GM12864 (cell line): Measurements from ENCODE around the gene ATXN10.

Experiments used
- DNase-seq: peaks from one replicate; pipeline ENCODE4 v3.0.0-alpha.2; 2011; ENCODE audit warnings: low read depth
- H3K4me3 ChIP-seq: 2 replicates; pipeline ENCODE4 v1.5.1; 2011; ENCODE audit warnings: mild to moderate bottlenecking, low read depth, low read length, control low read depth
- TF ChIP-seq, protein P1 (sequence below): IDR thresholded peaks from 2 replicates; pipeline ENCODE4 v1.5.1; 2011; ENCODE audit warnings: low read depth, mild to moderate bottlenecking, moderate library complexity, low read length, control low read depth, inconsistent platforms; ENCODE audit errors: missing control alignments

Gene ATXN10

DNA sequence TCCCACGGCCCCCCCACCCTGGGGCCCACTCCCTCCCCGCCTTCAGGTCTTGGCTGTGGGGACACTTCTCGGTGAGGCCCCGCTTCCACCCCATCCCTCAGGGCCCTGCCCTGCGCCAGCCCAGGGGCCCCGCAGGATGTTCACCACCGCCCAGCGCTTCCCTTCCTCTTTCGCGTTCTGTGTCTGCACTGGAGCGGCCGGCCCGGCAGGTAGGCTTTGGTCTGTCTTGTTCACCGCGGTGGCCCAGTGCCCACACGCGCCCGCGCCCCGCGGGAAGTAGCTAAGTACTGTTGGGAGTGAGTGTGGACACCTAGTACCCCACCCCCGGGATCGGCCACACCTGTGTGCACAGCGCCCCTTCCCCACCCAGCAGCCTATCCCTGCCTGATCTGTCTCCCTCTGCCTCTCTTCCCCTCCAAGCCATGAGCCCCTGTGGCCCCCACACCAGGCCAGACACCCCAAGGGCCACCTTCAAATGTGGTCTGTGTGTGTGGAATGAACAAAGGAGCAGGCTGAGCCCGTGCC, 219.9 kb downstream of the ATXN10 start:
- TF ChIP-seq, protein P1, sequence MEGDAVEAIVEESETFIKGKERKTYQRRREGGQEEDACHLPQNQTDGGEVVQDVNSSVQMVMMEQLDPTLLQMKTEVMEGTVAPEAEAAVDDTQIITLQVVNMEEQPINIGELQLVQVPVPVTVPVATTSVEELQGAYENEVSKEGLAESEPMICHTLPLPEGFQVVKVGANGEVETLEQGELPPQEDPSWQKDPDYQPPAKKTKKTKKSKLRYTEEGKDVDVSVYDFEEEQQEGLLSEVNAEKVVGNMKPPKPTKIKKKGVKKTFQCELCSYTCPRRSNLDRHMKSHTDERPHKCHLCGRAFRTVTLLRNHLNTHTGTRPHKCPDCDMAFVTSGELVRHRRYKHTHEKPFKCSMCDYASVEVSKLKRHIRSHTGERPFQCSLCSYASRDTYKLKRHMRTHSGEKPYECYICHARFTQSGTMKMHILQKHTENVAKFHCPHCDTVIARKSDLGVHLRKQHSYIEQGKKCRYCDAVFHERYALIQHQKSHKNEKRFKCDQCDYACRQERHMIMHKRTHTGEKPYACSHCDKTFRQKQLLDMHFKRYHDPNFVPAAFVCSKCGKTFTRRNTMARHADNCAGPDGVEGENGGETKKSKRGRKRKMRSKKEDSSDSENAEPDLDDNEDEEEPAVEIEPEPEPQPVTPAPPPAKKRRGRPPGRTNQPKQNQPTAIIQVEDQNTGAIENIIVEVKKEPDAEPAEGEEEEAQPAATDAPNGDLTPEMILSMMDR: no peak
- no peak for DNase-seq
- H3K4me3 ChIP-seq: no peak overlapping the region

GRCh38 chr22:45891996-45892621, 220.5 kb downstream of the ATXN10 start:
- TF ChIP-seq, protein P1: no peak
- no peak for DNase-seq
- H3K4me3 ChIP-seq: no peak overlapping the region

DNA sequence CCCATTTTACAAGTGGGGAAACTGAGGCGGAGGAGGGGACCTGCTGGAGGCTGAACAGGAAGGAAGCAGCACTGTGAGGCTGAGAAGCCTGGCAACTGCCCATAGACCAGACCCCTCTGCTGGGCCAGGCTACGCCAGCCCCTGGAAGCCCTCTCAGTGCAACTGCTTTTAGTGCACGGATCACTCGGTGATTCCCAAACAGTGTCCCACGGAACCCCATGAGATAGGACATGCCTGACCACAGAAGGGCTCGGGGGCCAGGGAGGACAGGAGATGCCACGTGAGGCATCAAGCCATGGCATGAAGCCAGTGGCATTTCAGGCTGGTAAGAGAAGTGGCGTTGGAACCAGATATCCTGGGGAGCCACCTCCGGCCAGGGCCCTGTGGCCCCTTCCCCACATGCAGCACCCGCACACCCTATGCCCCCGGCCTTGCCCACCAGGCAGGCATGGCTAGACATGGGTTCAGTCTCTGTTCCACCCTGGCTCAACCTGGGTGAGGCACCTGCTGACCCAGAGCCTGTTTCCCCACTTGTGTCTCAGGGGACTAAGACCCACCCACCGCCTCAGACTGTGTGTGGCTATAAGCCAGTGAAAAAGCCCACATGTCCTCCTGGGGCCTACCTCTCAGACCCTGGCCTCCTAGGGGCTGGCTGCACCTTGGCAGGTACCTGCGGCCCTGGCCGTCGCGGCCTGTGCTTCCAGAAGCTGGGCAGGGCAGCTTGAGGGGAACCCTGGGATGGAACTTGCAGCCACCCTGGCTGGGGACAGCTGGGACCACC, 221.2 kb downstream of the ATXN10 start:
- no peak overlapping the region for H3K4me3 ChIP-seq
- no peak for DNase-seq
- TF ChIP-seq, protein P1: no peak

GRCh38 chr22:45893516-45893915, 221.9 kb downstream of the ATXN10 start:
- DNase-seq: no peak
- H3K4me3 ChIP-seq: no peak overlapping the region
- TF ChIP-seq, protein P1: no peak
